Measurements from ENCODE around the gene HLA-DRB1. TPM values are rescaled to one million over a fixed set of nuclear protein-coding genes. Genes with fewer than 3 reads are reported as not detected.
A peak's percentile ranks its signal among the peaks of the same experiment; 100 is the strongest.

Gene HLA-DRB1
- total RNA-seq, 1 donor from 2014 or later: 27.2 TPM

- H3K36me3 Mint-ChIP-seq (ENCODE audit: low read depth): no peaks in the 10 kb centered on the region
- peaks cover 3% of the 10 kb centered on the region for H3K4me1 Mint-ChIP-seq (ENCODE audit: low read depth)
- peak within 1 kb of the TSS; percentile 68 for H3K4me3 Mint-ChIP-seq (ENCODE audit: low read depth)
- H3K27ac Mint-ChIP-seq: no peak within 1 kb of the TSS
- H3K27me3 Mint-ChIP-seq (ENCODE audit: low read depth): peaks cover 26% of the 10 kb centered on the region
- H3K9me3 Mint-ChIP-seq: no peaks in the 10 kb centered on the region
- intact Hi-C loops (cut with micrococcal nuclease): no loop called here
- DNase-seq (ENCODE audit: low spot score): no peak
These were observed 59.8 kb downstream of the HLA-DRB1 start, which contains the start of gene HLA-DRB5 for GRCh38 chr6:32529697-32530430. Gene HLA-DRB5, minus strand, starts transcription at chr6:32530287. Its CDS starts 63 bp downstream, at chr6:32530224.

Other genes starting within 250 kb of the HLA-DRB1 start
- not detected in 2 replicates for gene TSBP1, start 217.9 kb downstream of the HLA-DRB1 start, total RNA-seq
- gene BTNL2, start 182.7 kb downstream of the HLA-DRB1 start, total RNA-seq: not detected in 2 replicates
- 20.8 and 23.7 TPM in 2 replicates for gene HLA-DRA, start 150.0 kb downstream of the HLA-DRB1 start, total RNA-seq
- 10.6 and 12.6 TPM in 2 replicates for gene HLA-DRB5, start 59.6 kb downstream of the HLA-DRB1 start, total RNA-seq
- gene HLA-DQA1, start 47.6 kb upstream of the HLA-DRB1 start, total RNA-seq: 5.0 and 6.3 TPM in 2 replicates
- gene HLA-DQB1, start 76.8 kb upstream of the HLA-DRB1 start, total RNA-seq: 1.6 and 2.7 TPM in 2 replicates
- gene HLA-DQA2, start 151.5 kb upstream of the HLA-DRB1 start, total RNA-seq: 1.0 and 1.7 TPM in 2 replicates
- gene HLA-DQB2, start 173.7 kb upstream of the HLA-DRB1 start, total RNA-seq: 0.25 and 0.30 TPM in 2 replicates
- gene HLA-DOB, start 227.2 kb upstream of the HLA-DRB1 start, total RNA-seq: 3.1 and 3.6 TPM in 2 replicates
- 142 and 162 TPM in 2 replicates for gene TAP2, start 248.9 kb upstream of the HLA-DRB1 start, total RNA-seq

Measured in activated T-helper 2 cell treated with anti-CD3 and anti-CD28 coated beads, Interferon-gamma antibody, Interleukin-2, Interleukin-4, amounts not matched to agents 10 μg/mL and 5 μg/mL and 100 μg/mL, durations not matched to agents 14 hours and 24 hours and 36 hours (primary cell).